Naive thymus-derived CD4-positive, alpha-beta T cell (primary cell): Measurements from ENCODE around the gene SESN1. TPM values are rescaled to one million over a fixed set of nuclear protein-coding genes. Genes with fewer than 3 reads are reported as not detected.

Experiments used
- ATAC-seq: fragments of 150-1000 bp; cut with Tn5 transposase; 2 replicates; pipeline ENCODE4 v1.10.0; 2021; ENCODE audit warnings: mild to moderate bottlenecking, moderate library complexity
- CTCF ChIA-PET: fragments of 350-600 bp; sonication (Branson Sonifier 250); formaldehyde crosslinking; loops from one replicate; lab custom pipeline; 2021; ENCODE audit warnings: antibody characterized with exemption; lab: Charles Lee
- POLR2A ChIA-PET: fragments of 350-600 bp; sonication (Branson Sonifier 250); formaldehyde crosslinking; loops from one replicate; lab custom pipeline; 2021; ENCODE audit warnings: antibody characterized with exemption, inconsistent platforms; lab: Charles Lee
- DNase-seq, 9 donors: peaks; one replicate each; pipeline versions ENCODE4 v3.0.0 to v3.0.0-alpha.2; 2020 to 2022; ENCODE audit warnings: mixed read lengths in 1 of 9
- H3K27ac ChIP-seq: one replicate; pipeline ENCODE4 v1.7.0; 2013; ENCODE audit warnings: mild to moderate bottlenecking, low read depth, low read length, moderate library complexity
- H3K27me3 ChIP-seq, 2 donors: one replicate each; pipeline ENCODE4 v1.7.0; 2013; ENCODE audit warnings: low read length in 2 of 2, mild to moderate bottlenecking in 2 of 2, moderate library complexity in 2 of 2; ENCODE audit not compliant: control insufficient read depth in 2 of 2, insufficient read depth in 2 of 2
- H3K36me3 ChIP-seq, 3 experiments: 1 replicate in 2 of 3; 2 replicates in 1 of 3; pipeline ENCODE4 v1.7.0; 2013; ENCODE audit warnings: low read length in 3 of 3, mild to moderate bottlenecking in 3 of 3, moderate library complexity in 1 of 3; ENCODE audit not compliant: insufficient read depth in 3 of 3, control insufficient read depth in 2 of 3
- H3K4me1 ChIP-seq, 2 donors: one replicate each; pipeline ENCODE4 v1.7.0; 2013; ENCODE audit warnings: low read length in 2 of 2, mild to moderate bottlenecking in 2 of 2, moderate library complexity in 1 of 2; ENCODE audit not compliant: control insufficient read depth in 2 of 2, insufficient read depth in 2 of 2
- H3K4me3 ChIP-seq: 2 replicates; pipeline ENCODE4 v1.7.0; 2013; ENCODE audit warnings: mild to moderate bottlenecking, low read length
- H3K9me3 ChIP-seq, 3 experiments: 1 replicate in 2 of 3; 2 replicates in 1 of 3; pipeline ENCODE4 v1.7.0; 2013; ENCODE audit warnings: low read length in 3 of 3; ENCODE audit not compliant: control insufficient read depth in 2 of 3
- H3K27ac Mint-ChIP-seq, 9 donors: one replicate each; pipeline ENCODE4 v1.8.0; 2020 to 2022; ENCODE audit warnings: mixed read lengths in 9 of 9, mild to moderate bottlenecking in 8 of 9, moderate library complexity in 5 of 9, inconsistent platforms in 2 of 9
- H3K27me3 Mint-ChIP-seq, 5 donors: one replicate each; pipeline ENCODE4 v1.8.0; 2021 to 2022; ENCODE audit warnings: mixed read lengths in 5 of 5, mild to moderate bottlenecking in 1 of 5
- H3K36me3 Mint-ChIP-seq, 5 donors: one replicate each; pipeline ENCODE4 v1.8.0; 2020 to 2022; ENCODE audit warnings: mixed read lengths in 5 of 5, mild to moderate bottlenecking in 3 of 5, inconsistent platforms in 1 of 5
- H3K4me1 Mint-ChIP-seq, 7 donors: one replicate each; pipeline ENCODE4 v1.8.0; 2020 to 2022; ENCODE audit warnings: mixed read lengths in 7 of 7, mild to moderate bottlenecking in 3 of 7, inconsistent platforms in 1 of 7
- H3K4me3 Mint-ChIP-seq, 10 donors: one replicate each; pipeline ENCODE4 v1.8.0; 2020 to 2022; ENCODE audit warnings: mild to moderate bottlenecking in 10 of 10, mixed read lengths in 10 of 10, moderate library complexity in 6 of 10, inconsistent platforms in 2 of 10
- H3K9me3 Mint-ChIP-seq, 11 donors: one replicate each; pipeline ENCODE4 v1.8.0; 2020 to 2022; ENCODE audit warnings: mixed read lengths in 11 of 11, mild to moderate bottlenecking in 4 of 11, inconsistent platforms in 1 of 11, moderate library complexity in 1 of 11
- intact Hi-C, 2 donors: fragments of 100-400 bp; cut with micrococcal nuclease; formaldehyde crosslinking; loops; one replicate each; pipeline ENCODE4 v1.15.1; 2023
- polyA plus RNA-seq, 2 donors: library from polyadenylated mRNA; unstranded; fragments of 300-500 nt; fragmentation: Illumina TruSeq; gene quantifications; one replicate each; pipeline ENCODE4 v1.2.3, GENCODE V29; 2021
- total RNA-seq, 6 experiments: library from RNA in 5 of 6; stranded (reverse) in 5 of 6; gene quantifications; 1 replicate in 5 of 6; 2 replicates in 1 of 6; pipeline ENCODE4 v1.2.3 and lab custom pipeline; 2021 to 2026

Gene SESN1
- total and polyA plus RNA-seq, 7 experiments from 2014 or later, result 16.5 to 61.8 (median 37.2) TPM

GRCh38 chr6:108946695-108947094 is 148.0 kb downstream of the SESN1 start:
- ChIA-PET POLR2A (interaction anchor here (0.6 kb wide), 1 partner anchor 16 kb away, joined by 3 read pairs; no protein-coding TSS in a partner anchor), CTCF (interaction anchor here (0.6 kb wide), 1 partner anchor 9 kb away, joined by 3 read pairs; no protein-coding TSS in a partner anchor)
- H3K36me3 ChIP-seq, result no peaks in the 10 kb centered on the region
- Mint-ChIP-seq H3K27me3 (peaks cover 0 to 5% (median 0%) of the 10 kb centered on the region in 5 donors), H3K9me3 (peaks cover 0 to 5% (median 0%) of the 10 kb centered on the region in 11 donors), H3K4me3 (no peak overlapping the region), H3K4me1 (peaks cover 24 to 68% (median 57%) of the 10 kb centered on the region in 7 donors), H3K27ac (peak overlapping the region in 5 of 9 donors; percentile 1 to 39 (median 13)), H3K36me3 (peaks cover 0 to 6% (median 0%) of the 10 kb centered on the region in 5 donors)
- no peaks in the 10 kb centered on the region for H3K27me3 ChIP-seq
- intact Hi-C loops, result no loop called here
- H3K9me3 ChIP-seq, result no peaks in the 10 kb centered on the region
- peaks cover 21 to 28% of the 10 kb centered on the region in 2 donors for H3K4me1 ChIP-seq
- DNase-seq, result no peak
- no peak overlapping the region for H3K4me3 ChIP-seq
- no peak for ATAC-seq
- no peak overlapping the region for H3K27ac ChIP-seq

- CTCF ChIA-PET, result interaction anchor here (0.9 to 2.0 kb wide), 2 partner anchors 21 to 127 kb away, joined by 3 to 10 read pairs; no protein-coding TSS in a partner anchor
- peaks cover 0 to 8% (median 0%) of the 10 kb centered on the region in 5 donors for H3K36me3 Mint-ChIP-seq
- POLR2A ChIA-PET, result no interaction called here
Observed at GRCh38 chr6:108945681-108946159, 148.9 kb downstream of the SESN1 start.

GRCh38 chr6:108944707-108945680 is 149.7 kb downstream of the SESN1 start:
- peaks cover 0 to 5% (median 0%) of the 10 kb centered on the region in 5 donors for H3K27me3 Mint-ChIP-seq
- no peak overlapping the region for H3K27ac ChIP-seq
- H3K4me1 ChIP-seq, result peaks cover 28 to 38% of the 10 kb centered on the region in 2 donors
- no peak overlapping the region for H3K4me3 ChIP-seq
- intact Hi-C loops, result loop anchor here (1.0 to 5.0 kb wide), 4 partner anchors 43 to 128 kb away; no protein-coding TSS in a partner anchor
- POLR2A ChIA-PET, result no interaction called here
- CTCF ChIA-PET, result interaction anchor here (0.9 to 2.0 kb wide), 3 partner anchors 22 to 130 kb away, joined by 3 to 10 read pairs (median 4); no protein-coding TSS in a partner anchor
- ATAC-seq (no peak), DNase-seq (no peak)
- no peaks in the 10 kb centered on the region for H3K27me3 ChIP-seq
- H3K27ac Mint-ChIP-seq, result peak overlapping the region in 6 of 9 donors; percentile 5 to 75 (median 66)
- no peaks in the 10 kb centered on the region for H3K9me3 ChIP-seq
- peaks cover 0 to 5% (median 0%) of the 10 kb centered on the region in 11 donors for H3K9me3 Mint-ChIP-seq
- peaks cover 0 to 11% (median 0%) of the 10 kb centered on the region in 5 donors for H3K36me3 Mint-ChIP-seq
- peaks cover 22 to 82% (median 73%) of the 10 kb centered on the region in 7 donors for H3K4me1 Mint-ChIP-seq
- H3K36me3 ChIP-seq, result no peaks in the 10 kb centered on the region
- peak overlapping the region in 1 of 10 donors; percentile 17 for H3K4me3 Mint-ChIP-seq

More at GRCh38 chr6:108945681-108946159, 148.9 kb downstream of the SESN1 start:
- intact Hi-C loops, result no loop called here
- Mint-ChIP-seq H3K4me1 (peaks cover 22 to 76% (median 67%) of the 10 kb centered on the region in 7 donors), H3K27me3 (peaks cover 0 to 5% (median 0%) of the 10 kb centered on the region in 5 donors), H3K9me3 (peaks cover 0 to 5% (median 0%) of the 10 kb centered on the region in 11 donors), H3K27ac (peak overlapping the region in 4 of 9 donors; percentile 2 to 32 (median 16)), H3K4me3 (no peak overlapping the region)
- no peaks in the 10 kb centered on the region for H3K9me3 ChIP-seq
- H3K4me3 ChIP-seq, result no peak overlapping the region
- peaks cover 28 to 38% of the 10 kb centered on the region in 2 donors for H3K4me1 ChIP-seq
- no peaks in the 10 kb centered on the region for H3K27me3 ChIP-seq
- no peak overlapping the region for H3K27ac ChIP-seq
- ATAC-seq (no peak), DNase-seq (no peak)
- H3K36me3 ChIP-seq, result no peaks in the 10 kb centered on the region

GRCh38 chr6:108944071-108944470 is 150.6 kb downstream of the SESN1 start:
- Mint-ChIP-seq H3K9me3 (peaks cover 0 to 8% (median 4%) of the 10 kb centered on the region in 11 donors), H3K4me3 (peak overlapping the region in 3 of 10 donors; percentile 17 to 37 (median 23)), H3K27ac (peak overlapping the region in 4 of 9 donors; percentile 22 to 75 (median 49)), H3K4me1 (peaks cover 24 to 90% (median 83%) of the 10 kb centered on the region in 7 donors), H3K27me3 (peaks cover 0 to 5% (median 0%) of the 10 kb centered on the region in 5 donors), H3K36me3 (peaks cover 0 to 20% (median 0%) of the 10 kb centered on the region in 5 donors)
- Histone ChIP-seq H3K4me1 (peaks cover 28 to 38% of the 10 kb centered on the region in 2 donors), H3K9me3 (no peaks in the 10 kb centered on the region), H3K27me3 (no peaks in the 10 kb centered on the region), H3K36me3 (no peaks in the 10 kb centered on the region), H3K27ac (no peak overlapping the region), H3K4me3 (no peak overlapping the region)
- ChIA-PET CTCF (interaction anchor here (0.6 to 2.0 kb wide), 3 partner anchors 129 to 439 kb away, joined by 3 to 10 read pairs (median 4); partner anchors contain the start of gene CD164), POLR2A (interaction anchor here (0.6 kb wide), 1 partner anchor 60 kb away, joined by 4 read pairs; no protein-coding TSS in a partner anchor)
- DNase-seq, result no peak
- ATAC-seq, result no peak
- intact Hi-C loops, result loop anchor here (1.0 to 5.0 kb wide), 4 partner anchors 42 to 129 kb away; no protein-coding TSS in a partner anchor

- H3K4me1 Mint-ChIP-seq, result peaks cover 19 to 81% (median 73%) of the 10 kb centered on the region in 7 donors
- H3K36me3 Mint-ChIP-seq, result peaks cover 0 to 20% (median 0%) of the 10 kb centered on the region in 5 donors
- no peaks in the 10 kb centered on the region for H3K36me3 ChIP-seq
- peak overlapping the region; percentile 66 for H3K27ac ChIP-seq
- ChIA-PET POLR2A (interaction anchor here (0.5 to 1.7 kb wide), 6 partner anchors 15 to 219 kb away, joined by 3 to 4 read pairs (median 3); no protein-coding TSS in a partner anchor), CTCF (interaction anchor here (1.0 to 1.7 kb wide), 2 partner anchors 132 to 1119 kb away, joined by 4 read pairs; partner anchors contain the start of gene SCML4)
- intact Hi-C loops, result loop anchor here (1.0 to 5.0 kb wide), 9 partner anchors 18 to 440 kb away; partner anchors contain the start of genes ARMC2 (in 1 of the 2) and CD164 (in 1 of the 2)
- H3K9me3 ChIP-seq, result no peaks in the 10 kb centered on the region
- peaks cover 0 to 8% (median 4%) of the 10 kb centered on the region in 11 donors for H3K9me3 Mint-ChIP-seq
- no peaks in the 10 kb centered on the region for H3K27me3 ChIP-seq
- peak in 8 of 9 donors; percentile 52 to 78 (median 71) for DNase-seq
- H3K4me3 ChIP-seq, result peak overlapping the region; percentile 48
- H3K27me3 Mint-ChIP-seq, result peaks cover 0 to 5% (median 0%) of the 10 kb centered on the region in 5 donors
- H3K4me3 Mint-ChIP-seq, result peak overlapping the region; percentile 66 to 85 (median 76)
- peak; percentile 98 for ATAC-seq
- peak overlapping the region; percentile 58 to 96 (median 88) for H3K27ac Mint-ChIP-seq
- peaks cover 28 to 38% of the 10 kb centered on the region in 2 donors for H3K4me1 ChIP-seq
Observed at GRCh38 chr6:108942556-108943492, 151.8 kb downstream of the SESN1 start.
